RCC 7860 (cell line): ENCODE measurements around the gene PIP4K2B.
"Not testable (repeated sequence)": the region's sequence is repeated elsewhere in the genome, so short reads cannot be mapped to it uniquely, and the experiment has no call there.

Experiments
- DNase-seq: peaks from one replicate; pipeline ENCODE4 v3.0.0-alpha.2; 2015; ENCODE audit warnings: low spot score
- FAIRE-seq: peaks from 2 replicates; lab custom pipeline; 2012; peaks lifted over from hg19 to GRCh38; lab: Jason Lieb, UNC

PIP4K2B gene

GRCh38 chr17:38799501-38800236, at the start of gene PIP4K2B:
Gene PIP4K2B, minus strand, starts transcription at chr17:38799556. Its CDS starts 132 bp downstream, at chr17:38799424.
- DNase-seq (peak; percentile 91), FAIRE-seq (no peak)

- FAIRE-seq (no peak), DNase-seq (no peak)
These were observed 49.2 kb upstream of the PIP4K2B start for GRCh38 chr17:38848557-38848891.

DNA sequence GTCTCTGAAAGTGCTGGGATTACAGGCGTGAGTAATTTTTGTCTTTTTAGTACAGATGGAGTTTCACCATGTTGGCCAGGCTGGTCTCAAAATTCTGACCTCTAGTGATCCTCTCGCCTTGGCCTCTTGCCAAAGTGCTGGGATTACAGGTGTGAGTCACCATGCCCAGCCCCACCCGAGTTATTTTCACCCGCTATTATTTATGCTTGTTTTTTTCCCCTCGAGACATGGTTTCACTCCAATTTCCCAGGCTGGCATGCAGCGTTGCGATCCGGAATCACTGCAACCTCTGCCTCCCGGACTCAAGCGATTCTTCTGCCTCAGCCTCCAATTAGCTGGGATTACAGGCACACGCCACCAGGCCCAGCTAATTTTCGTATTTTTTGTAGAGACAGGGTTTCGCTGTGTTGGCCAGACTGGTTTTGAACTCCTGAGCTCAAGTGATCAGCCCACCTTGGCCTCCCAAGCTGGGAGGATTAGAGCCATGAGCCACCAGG, 45.0 kb upstream of the PIP4K2B start:
- no peak for DNase-seq
- FAIRE-seq, result no peak

DNA sequence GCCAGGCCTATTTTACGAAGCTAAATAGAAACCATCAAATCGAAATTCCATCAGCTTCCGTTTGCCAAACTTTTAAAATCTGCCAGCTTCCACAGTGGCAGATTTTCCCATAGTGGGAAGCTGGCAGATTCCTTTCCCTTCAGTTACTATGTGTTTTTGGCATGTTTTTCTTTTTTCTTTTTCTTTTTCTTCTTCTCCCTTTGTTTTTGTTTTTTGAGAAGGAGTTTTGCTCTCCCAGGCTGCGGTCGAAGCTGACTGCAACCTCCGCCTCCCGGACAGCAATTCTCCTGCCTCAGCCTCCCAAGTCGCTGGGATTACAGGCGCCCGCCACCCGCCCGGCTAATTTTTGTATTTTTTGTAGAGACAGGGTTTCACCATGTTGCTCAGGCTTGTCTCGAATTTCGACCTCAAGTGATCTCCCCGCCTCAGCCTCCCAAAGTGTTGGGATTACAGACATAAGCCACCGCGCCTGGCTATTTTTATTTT, 26.4 kb upstream of the PIP4K2B start:
- DNase-seq (no peak), FAIRE-seq (no peak)

GRCh38 chr17:38824899-38825761, 25.8 kb upstream of the PIP4K2B start, which contains the start of gene CWC25:
Gene CWC25, minus strand, starts transcription at chr17:38825321. Its CDS starts 138 bp downstream, at chr17:38825183.
- DNase-seq (peak; percentile 88), FAIRE-seq (no peak)

- FAIRE-seq (no peak), DNase-seq (peak; percentile 83)
These were observed 16.3 kb upstream of the PIP4K2B start for GRCh38 chr17:38815576-38816193.

DNA sequence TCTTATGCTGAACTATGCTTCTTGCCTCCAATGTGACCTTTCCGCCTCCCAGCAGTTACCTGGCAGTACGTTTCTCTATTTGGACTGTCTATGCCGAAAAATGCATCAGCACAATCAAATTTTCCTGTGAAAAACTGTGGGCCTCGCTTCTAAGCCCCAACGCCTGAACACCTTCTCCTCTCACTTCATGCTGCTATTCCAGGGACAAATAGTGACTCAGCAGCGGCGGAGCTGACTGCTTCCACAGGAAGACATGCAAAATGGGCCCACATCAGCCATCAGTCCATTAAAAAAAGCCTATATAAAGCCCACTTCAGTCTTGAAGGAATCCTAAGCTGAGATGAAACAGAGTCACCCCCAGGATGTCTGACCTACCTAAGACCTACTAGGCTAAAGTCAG, 10.5 kb upstream of the PIP4K2B start:
- no peak for DNase-seq
- no peak for FAIRE-seq

- FAIRE-seq, result no peak
These were observed 943 bp upstream of the PIP4K2B start for GRCh38 chr17:38800237-38800760.

GRCh38 chr17:38798614-38799500, 499 bp downstream of the PIP4K2B start:
- no peak for FAIRE-seq
- DNase-seq, result peak; percentile 29

More at GRCh38 chr17:38800237-38800760, 943 bp upstream of the PIP4K2B start:
- no peak for DNase-seq

- DNase-seq (no peak), FAIRE-seq (no peak)
These were observed 1.5 kb downstream of the PIP4K2B start for GRCh38 chr17:38797828-38798227.

DNA sequence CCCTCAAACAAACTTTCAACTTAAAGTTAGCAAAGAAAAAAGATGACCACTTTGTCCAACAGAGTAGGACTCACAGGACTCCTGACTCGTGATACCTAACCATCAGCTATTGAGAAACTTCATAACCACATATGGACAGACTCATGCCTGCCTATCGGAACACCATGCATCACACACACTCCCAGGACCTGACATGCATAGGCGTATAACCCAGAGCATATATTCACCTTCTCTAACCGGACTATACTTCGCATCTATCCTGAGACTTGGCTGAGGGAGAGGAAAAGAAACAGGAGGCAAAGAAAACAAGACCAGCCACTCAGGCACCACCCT, 2.2 kb downstream of the PIP4K2B start:
- DNase-seq (no peak), FAIRE-seq (no peak)

DNA sequence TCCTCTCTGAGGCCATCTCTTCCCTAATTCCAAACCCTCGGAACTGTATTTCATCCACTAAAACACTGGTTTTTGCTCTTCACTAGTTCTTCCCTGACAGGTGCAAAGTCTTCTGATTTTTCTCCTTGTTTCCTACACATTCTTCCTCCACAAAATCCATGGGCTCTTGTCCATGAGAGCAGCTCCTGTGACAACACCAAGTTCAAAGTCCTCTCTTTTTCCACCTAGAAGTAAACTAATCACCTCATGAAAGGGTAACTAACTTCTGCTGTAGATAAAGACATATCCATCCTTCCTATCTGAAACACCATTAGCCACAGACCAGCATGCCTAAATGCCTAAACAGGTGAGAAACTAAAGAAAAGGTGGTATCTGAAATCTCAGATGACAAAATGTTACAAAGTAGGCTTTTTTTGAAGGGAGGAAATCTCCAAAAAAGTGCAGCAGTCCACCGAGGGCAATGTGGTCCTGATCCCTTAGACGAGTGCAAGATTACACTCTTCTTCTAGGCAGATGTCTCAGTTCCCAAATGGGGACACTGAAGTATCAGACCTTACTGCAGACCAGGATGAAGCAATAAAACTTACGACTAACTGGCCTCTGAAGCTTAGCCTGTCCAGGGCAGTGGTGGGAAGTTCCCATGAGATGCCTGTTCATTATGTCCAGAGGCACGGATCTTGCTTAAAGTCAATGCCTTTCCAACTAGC, 2.8 kb downstream of the PIP4K2B start:
- DNase-seq, result no peak
- FAIRE-seq, result no peak

GRCh38 chr17:38794221-38794620, 5.1 kb downstream of the PIP4K2B start:
- DNase-seq (no peak), FAIRE-seq (no peak)

DNA sequence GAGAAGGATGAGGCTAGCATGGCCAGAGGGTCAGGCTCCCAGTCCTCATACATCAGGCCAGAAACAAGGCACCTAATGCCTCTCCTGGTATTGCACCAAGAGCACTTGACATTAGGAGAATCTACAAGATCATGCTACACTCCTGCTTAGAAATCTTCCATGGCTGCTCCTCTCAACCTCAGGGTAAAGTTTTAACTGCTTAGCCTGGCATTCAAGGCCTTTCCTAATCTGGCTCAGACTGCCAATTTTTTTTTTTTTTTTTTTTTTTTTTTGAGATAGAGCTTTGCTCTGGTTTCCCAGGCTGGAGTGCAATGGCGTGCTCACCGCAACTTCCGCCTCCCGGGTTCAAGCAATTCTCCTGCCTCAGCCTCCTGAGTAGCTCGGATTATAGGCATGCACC, 8.2 kb downstream of the PIP4K2B start:
- FAIRE-seq (no peak), DNase-seq (no peak)

- FAIRE-seq, DNase-seq: not testable (repeated sequence)
These were observed 9.1 kb downstream of the PIP4K2B start for GRCh38 chr17:38790148-38790707.

DNA sequence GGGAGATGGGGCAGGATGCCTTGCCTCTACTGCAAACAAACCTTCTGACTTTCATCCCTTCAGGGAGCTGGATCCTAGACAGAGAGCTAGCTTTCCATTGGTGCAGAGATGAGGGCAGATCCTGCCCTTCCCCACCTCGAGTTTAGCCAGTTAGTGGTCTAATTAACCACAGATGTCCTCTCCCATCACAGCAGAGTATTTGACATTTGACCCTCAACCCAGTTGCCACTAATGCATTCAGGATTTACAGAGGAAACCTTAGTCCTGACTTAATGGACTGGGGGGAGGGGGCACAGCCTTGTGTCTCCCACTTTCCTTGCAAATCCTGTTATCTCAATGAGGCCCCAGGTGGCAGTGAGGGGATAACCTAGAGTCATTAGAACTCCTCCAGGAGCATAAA, 10.2 kb downstream of the PIP4K2B start:
- DNase-seq (no peak), FAIRE-seq (no peak)

- not testable (repeated sequence) for FAIRE-seq, DNase-seq
These were observed 11.4 kb downstream of the PIP4K2B start for GRCh38 chr17:38787999-38788398.

DNA sequence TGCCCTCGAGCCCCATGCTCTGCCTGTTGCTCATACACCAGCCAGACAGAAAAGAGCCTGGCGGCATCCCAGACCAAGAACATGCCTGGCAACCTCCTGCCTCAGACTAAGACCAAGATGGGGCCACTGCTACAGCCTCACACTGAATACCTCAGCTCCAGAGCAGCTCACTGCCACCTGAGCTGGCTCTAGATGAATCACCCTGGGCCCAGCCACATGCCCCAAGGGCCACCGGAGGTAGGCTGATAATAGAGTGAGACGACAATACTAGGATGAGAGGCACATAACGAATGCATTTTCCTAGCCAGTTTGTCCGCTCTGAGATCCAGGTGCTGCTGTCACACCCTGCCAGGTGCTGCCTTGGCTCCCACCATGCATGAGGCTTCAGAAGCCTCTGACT, 13.0 kb downstream of the PIP4K2B start:
- FAIRE-seq (no peak), DNase-seq (no peak)

DNA sequence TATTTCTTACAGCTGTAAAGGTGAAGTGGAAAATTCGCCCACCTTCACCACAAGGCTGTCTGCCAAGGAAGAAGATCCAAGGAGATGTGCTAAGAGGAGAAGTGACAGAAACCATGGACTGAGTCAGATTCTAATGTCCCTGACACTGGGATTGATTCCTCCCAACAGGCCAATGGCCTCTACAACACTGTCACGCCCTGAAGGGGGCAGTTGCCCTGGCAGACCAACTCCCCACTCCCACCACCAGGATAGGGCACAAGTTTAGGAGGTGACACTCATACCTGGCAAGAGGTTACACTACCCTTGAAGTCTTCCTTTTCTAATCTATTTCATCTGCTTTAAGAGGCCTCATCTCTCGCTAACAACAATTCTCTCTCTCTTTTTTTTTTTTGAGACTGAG, 16.1 kb downstream of the PIP4K2B start:
- DNase-seq, result no peak
- no peak for FAIRE-seq
